AG04449 (cell line): ENCODE data around the gene WASF1.
"Not testable (repeated sequence)": the region's sequence is repeated elsewhere in the genome, so short reads cannot be mapped to it uniquely, and the experiment has no call there.

Experiments
- CTCF ChIA-PET: fragments of 350-600 bp; formaldehyde crosslinking; extraction: SDS; loops from one replicate; lab custom pipeline; 2021; ENCODE audit warnings: antibody characterized with exemption; lab: Yijun Ruan, JAX
- POLR2A ChIA-PET: fragments of 400-600, 350-600 bp; formaldehyde crosslinking; extraction: SDS; loops from one replicate; lab custom pipeline; 2020; ENCODE audit warnings: antibody characterized with exemption, inconsistent platforms; lab: Yijun Ruan, JAX
- DNase-seq: peaks from one replicate; pipeline ENCODE4 v3.0.0-alpha.2; 2010; ENCODE audit warnings: low read depth, low spot score
- H3K4me3 ChIP-seq: 2 replicates; pipeline ENCODE4 v1.5.1; 2011; ENCODE audit warnings: low read depth, mild to moderate bottlenecking, control low read depth, low read length
- CTCF ChIP-seq: IDR thresholded peaks from one replicate; pipeline ENCODE4 v1.5.1; 2011; ENCODE audit warnings: mild to moderate bottlenecking, moderate library complexity, low read length, control low read depth, inconsistent platforms; ENCODE audit not compliant: insufficient read depth; ENCODE audit errors: missing control alignments

WASF1 gene

GRCh38 chr6:110140650-110141049, 38.8 kb downstream of the WASF1 start:
- TF ChIP-seq CTCF = no peak
- H3K4me3 ChIP-seq = no peak overlapping the region
- peak; percentile 36 for DNase-seq
- CTCF ChIA-PET = interaction anchor here (1.4 kb wide), 1 partner anchor 101 kb away, joined by 3 read pairs; no protein-coding TSS in a partner anchor
- POLR2A ChIA-PET = no interaction called here

DNA sequence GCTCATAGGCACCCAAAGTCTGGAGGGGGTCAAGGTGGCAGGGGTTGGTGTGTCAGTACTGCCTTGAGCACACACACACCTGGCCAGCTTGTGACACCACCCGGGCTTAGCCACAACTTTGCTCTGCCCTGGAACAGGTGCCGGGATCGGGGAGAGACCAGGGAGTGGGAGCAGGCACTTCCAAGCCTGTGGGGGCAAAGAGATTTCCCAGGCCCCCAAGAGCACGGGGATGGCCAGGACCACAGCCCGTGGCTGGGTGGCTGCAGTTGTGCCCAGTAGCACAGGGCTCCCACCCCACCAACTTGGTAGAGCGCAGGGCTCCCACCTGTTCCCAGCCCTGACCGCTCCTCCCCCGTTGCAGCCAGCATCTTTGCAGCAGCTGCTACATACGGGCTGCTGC, 40.4 kb downstream of the WASF1 start:
- POLR2A ChIA-PET = no interaction called here
- DNase-seq = no peak
- CTCF ChIA-PET = interaction anchor here (1.9 kb wide), 1 partner anchor 42 kb away, joined by 4 read pairs; no protein-coding TSS in a partner anchor
- TF ChIP-seq CTCF = no peak
- no peak overlapping the region for H3K4me3 ChIP-seq

GRCh38 chr6:110137924-110138887, 41.3 kb downstream of the WASF1 start:
- CTCF ChIA-PET = interaction anchor here (1.6 to 1.9 kb wide), 2 partner anchors 43 to 98 kb away, joined by 3 to 4 read pairs; no protein-coding TSS in a partner anchor
- DNase-seq = no peak
- POLR2A ChIA-PET = no interaction called here
- TF ChIP-seq CTCF = no peak
- H3K4me3 ChIP-seq = no peak overlapping the region

DNA sequence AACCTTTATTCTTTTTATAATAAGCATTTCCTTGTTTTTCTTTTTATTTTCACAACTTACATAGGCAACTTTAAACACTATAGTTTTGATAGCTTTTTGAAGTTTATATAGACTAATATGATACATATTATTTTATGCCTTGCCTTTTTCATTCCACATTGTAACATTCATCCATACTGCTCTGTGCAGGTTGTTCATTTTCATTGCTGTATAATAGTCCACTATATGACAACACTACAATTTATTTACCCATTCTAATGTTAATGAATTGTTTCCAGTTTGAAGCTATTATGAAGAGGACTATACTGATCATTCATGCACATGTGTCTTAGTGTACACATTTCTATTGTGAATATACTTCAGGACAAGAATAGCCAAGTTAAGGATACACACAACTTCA, 49.1 kb downstream of the WASF1 start:
- no peak overlapping the region for H3K4me3 ChIP-seq
- CTCF ChIA-PET = no interaction called here
- no peak for TF ChIP-seq CTCF
- DNase-seq = no peak
- POLR2A ChIA-PET = no interaction called here

DNA sequence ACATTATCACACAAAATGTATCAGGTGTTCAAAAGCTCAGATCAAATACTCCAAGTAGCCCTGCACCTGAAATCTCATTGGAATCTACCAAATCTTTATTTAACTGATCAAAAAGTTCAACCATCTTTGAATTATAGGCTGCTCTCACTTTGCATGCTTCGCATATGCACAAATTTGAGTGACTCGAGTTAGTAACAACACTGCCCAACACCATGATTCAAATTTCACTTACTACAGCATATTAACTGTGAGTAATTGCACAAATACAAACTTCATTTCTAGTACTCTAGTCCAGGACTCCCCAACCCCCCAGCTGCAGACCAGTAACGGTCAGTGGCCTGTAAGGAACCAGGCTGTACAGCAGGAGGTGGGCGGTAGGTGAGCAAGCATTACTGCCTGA, 51.1 kb downstream of the WASF1 start:
- no peak for TF ChIP-seq CTCF
- DNase-seq = no peak
- ChIA-PET POLR2A (no interaction called here), CTCF (no interaction called here)
- H3K4me3 ChIP-seq = no peak overlapping the region

DNA sequence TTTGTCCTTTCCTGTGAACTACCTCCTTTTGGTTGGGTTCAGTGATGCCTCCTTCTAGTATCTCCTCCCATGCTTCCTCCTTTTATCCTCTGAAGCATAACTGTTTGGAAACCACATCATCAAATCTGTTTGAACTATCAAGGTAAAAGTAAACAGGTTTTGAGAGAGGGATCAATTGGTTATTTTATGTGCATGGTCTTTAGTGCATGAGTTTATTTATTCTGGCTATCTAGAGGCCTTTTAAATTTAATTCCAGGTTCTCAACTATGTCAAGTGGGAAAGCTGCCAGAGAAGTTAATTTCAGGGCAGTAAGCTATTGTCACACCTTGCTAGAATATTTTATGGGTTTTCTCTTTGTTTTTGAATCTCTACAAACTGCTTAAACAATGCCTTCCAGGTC, 54.1 kb downstream of the WASF1 start:
- POLR2A ChIA-PET = no interaction called here
- CTCF ChIA-PET = no interaction called here
- TF ChIP-seq CTCF = no peak
- no peak overlapping the region for H3K4me3 ChIP-seq
- no peak for DNase-seq

DNA sequence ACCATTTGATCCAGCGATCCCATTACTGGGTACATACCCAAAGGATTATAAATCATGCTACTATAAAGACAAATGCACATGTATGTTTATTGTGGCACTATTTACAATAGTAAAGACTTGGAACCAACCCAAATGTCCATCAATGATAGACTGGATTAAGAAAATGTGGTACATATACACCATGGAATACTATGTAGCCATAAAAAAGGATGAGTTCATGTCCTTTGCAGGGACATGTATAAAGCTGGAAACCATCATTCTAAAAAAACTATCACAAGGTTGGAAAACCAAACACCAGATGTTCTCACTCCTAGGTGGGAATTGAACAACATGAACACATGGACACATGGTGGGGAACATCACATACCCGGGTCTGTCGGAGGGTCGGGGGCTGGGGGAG, 57.8 kb downstream of the WASF1 start:
- DNase-seq, CTCF ChIA-PET, POLR2A ChIA-PET, H3K4me3 ChIP-seq: not testable (repeated sequence)
